ENCODE results near the gene BTG1. TPM values are rescaled to one million over a fixed set of nuclear protein-coding genes. Genes with fewer than 3 reads are reported as not detected.

The BTG1 gene
- total RNA-seq, 2 donors from 2014 or later, result 30.4 to 34.1 TPM

- Histone ChIP-seq H3K9ac (ENCODE audit: extremely low read depth, low read length, poor library complexity, severe bottlenecking) (no peak overlapping the region), H3K4me3 (ENCODE audit: low read length) (no peak overlapping the region), H3K9me3 (ENCODE audit: control insufficient read depth, low read length) (peaks cover 11% of the 10 kb centered on the region), H3K27ac (ENCODE audit: low read depth, low read length) (no peak overlapping the region), H3K4me1 (ENCODE audit: control insufficient read depth, insufficient read depth, low read length) (peaks cover 4% of the 10 kb centered on the region), H3K27me3 (ENCODE audit: control insufficient read depth, insufficient read depth, low read length, poor library complexity, severe bottlenecking) (peaks cover 44% of the 10 kb centered on the region), H3K36me3 (ENCODE audit: control insufficient read depth, insufficient read depth, low read length) (no peaks in the 10 kb centered on the region)
- no peaks in the 10 kb centered on the region for H3K27me3 Mint-ChIP-seq (ENCODE audit: insufficient read depth)
- TF ChIP-seq, protein P1, sequence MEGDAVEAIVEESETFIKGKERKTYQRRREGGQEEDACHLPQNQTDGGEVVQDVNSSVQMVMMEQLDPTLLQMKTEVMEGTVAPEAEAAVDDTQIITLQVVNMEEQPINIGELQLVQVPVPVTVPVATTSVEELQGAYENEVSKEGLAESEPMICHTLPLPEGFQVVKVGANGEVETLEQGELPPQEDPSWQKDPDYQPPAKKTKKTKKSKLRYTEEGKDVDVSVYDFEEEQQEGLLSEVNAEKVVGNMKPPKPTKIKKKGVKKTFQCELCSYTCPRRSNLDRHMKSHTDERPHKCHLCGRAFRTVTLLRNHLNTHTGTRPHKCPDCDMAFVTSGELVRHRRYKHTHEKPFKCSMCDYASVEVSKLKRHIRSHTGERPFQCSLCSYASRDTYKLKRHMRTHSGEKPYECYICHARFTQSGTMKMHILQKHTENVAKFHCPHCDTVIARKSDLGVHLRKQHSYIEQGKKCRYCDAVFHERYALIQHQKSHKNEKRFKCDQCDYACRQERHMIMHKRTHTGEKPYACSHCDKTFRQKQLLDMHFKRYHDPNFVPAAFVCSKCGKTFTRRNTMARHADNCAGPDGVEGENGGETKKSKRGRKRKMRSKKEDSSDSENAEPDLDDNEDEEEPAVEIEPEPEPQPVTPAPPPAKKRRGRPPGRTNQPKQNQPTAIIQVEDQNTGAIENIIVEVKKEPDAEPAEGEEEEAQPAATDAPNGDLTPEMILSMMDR (conservative IDR thresholded peaks at IDR 0.05), result no peak
- no peak for DNase-seq
- H3K27ac Mint-ChIP-seq, result no peak overlapping the region
- peaks cover 40% of the 10 kb centered on the region for H3K4me1 Mint-ChIP-seq
- WGBS, 2 experiments (ENCODE audit: insufficient coverage in 1 of 2, insufficient read length in 1 of 2), result 93 to 100% methylated on average over 1 of the region's 1 CpG
- peaks cover 2% of the 10 kb centered on the region for H3K9me3 Mint-ChIP-seq
- no peak overlapping the region for H3K4me3 Mint-ChIP-seq
- peaks cover 10% of the 10 kb centered on the region for H3K36me3 Mint-ChIP-seq (ENCODE audit: low read depth)
Observed at GRCh38 chr12:92132288-92132687, 13.4 kb downstream of the BTG1 start.

GRCh38 chr12:92130999-92131398, 14.6 kb downstream of the BTG1 start:
- DNase-seq, result no peak
- no peaks in the 10 kb centered on the region for H3K27me3 Mint-ChIP-seq (ENCODE audit: insufficient read depth)
- H3K27ac Mint-ChIP-seq, result no peak overlapping the region
- H3K9me3 ChIP-seq (ENCODE audit: control insufficient read depth, low read length), result peaks cover 11% of the 10 kb centered on the region
- no peak overlapping the region for H3K9ac ChIP-seq (ENCODE audit: extremely low read depth, low read length, poor library complexity, severe bottlenecking)
- peaks cover 27% of the 10 kb centered on the region for H3K4me1 Mint-ChIP-seq
- WGBS, 2 experiments (ENCODE audit: insufficient coverage in 1 of 2, insufficient read length in 1 of 2), result 89 to 90% methylated on average over 3 to 4 of the region's 4 CpGs
- H3K36me3 Mint-ChIP-seq (ENCODE audit: low read depth), result peaks cover 13% of the 10 kb centered on the region
- H3K27ac ChIP-seq (ENCODE audit: low read depth, low read length), result no peak overlapping the region
- no peaks in the 10 kb centered on the region for H3K36me3 ChIP-seq (ENCODE audit: control insufficient read depth, insufficient read depth, low read length)
- peaks cover 44% of the 10 kb centered on the region for H3K27me3 ChIP-seq (ENCODE audit: control insufficient read depth, insufficient read depth, low read length, poor library complexity, severe bottlenecking)
- peaks cover 2% of the 10 kb centered on the region for H3K9me3 Mint-ChIP-seq
- H3K4me3 ChIP-seq (ENCODE audit: low read length), result no peak overlapping the region
- peaks cover 4% of the 10 kb centered on the region for H3K4me1 ChIP-seq (ENCODE audit: control insufficient read depth, insufficient read depth, low read length)
- TF ChIP-seq, protein P1 (conservative IDR thresholded peaks at IDR 0.05), result no peak
- H3K4me3 Mint-ChIP-seq, result no peak overlapping the region

DNA sequence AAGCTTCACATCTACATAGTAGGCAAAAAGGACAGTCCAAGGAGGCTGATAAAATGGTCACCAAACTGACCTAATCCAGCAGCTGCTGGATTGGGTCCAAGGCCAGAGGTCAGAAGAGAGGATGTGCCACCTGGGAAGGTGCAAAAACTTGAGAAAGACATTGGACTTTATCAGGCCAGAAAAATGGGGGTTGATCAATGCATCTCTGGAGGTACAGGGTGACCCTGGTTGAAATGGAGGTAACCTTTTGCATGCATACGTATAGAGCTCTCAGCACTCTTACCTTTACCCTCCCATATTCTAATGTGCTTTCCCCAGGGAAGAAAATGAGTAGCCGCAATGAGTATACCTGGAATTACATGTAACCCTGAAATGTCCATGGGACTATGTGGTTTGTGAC, 16.0 kb downstream of the BTG1 start:
- no peak overlapping the region for H3K27ac ChIP-seq (ENCODE audit: low read depth, low read length)

More for the DNA sequence above, 16.0 kb downstream of the BTG1 start:
- Mint-ChIP-seq H3K36me3 (ENCODE audit: low read depth) (peaks cover 13% of the 10 kb centered on the region), H3K27ac (no peak overlapping the region), H3K9me3 (peaks cover 2% of the 10 kb centered on the region), H3K4me1 (peaks cover 23% of the 10 kb centered on the region), H3K4me3 (no peak overlapping the region), H3K27me3 (ENCODE audit: insufficient read depth) (no peaks in the 10 kb centered on the region)
- Histone ChIP-seq H3K9ac (ENCODE audit: extremely low read depth, low read length, poor library complexity, severe bottlenecking) (no peak overlapping the region), H3K4me3 (ENCODE audit: low read length) (no peak overlapping the region), H3K9me3 (ENCODE audit: control insufficient read depth, low read length) (peaks cover 11% of the 10 kb centered on the region), H3K4me1 (ENCODE audit: control insufficient read depth, insufficient read depth, low read length) (peaks cover 4% of the 10 kb centered on the region), H3K36me3 (ENCODE audit: control insufficient read depth, insufficient read depth, low read length) (no peaks in the 10 kb centered on the region), H3K27me3 (ENCODE audit: control insufficient read depth, insufficient read depth, low read length, poor library complexity, severe bottlenecking) (peaks cover 38% of the 10 kb centered on the region)
- no peak for DNase-seq
- WGBS, 2 experiments (ENCODE audit: insufficient coverage in 1 of 2, insufficient read length in 1 of 2), result 83 to 98% methylated on average over 1 to 2 of the region's 2 CpGs
- TF ChIP-seq, protein P1 (conservative IDR thresholded peaks at IDR 0.05), result no peak

Measured in endodermal cell (in vitro differentiated cells).